Right atrium auricular region (tissue), 2 donors: ENCODE data around the gene ZFYVE26. TPM values are rescaled to one million over a fixed set of nuclear protein-coding genes. Genes with fewer than 3 reads are reported as not detected.
"Not testable (repeated sequence)": the region's sequence is repeated elsewhere in the genome, so short reads cannot be mapped to it uniquely, and the experiment has no call there.

ENCODE experiments used
- DNase-seq: peaks from one replicate; pipeline ENCODE4 v3.0.0-alpha.2; 2019; ENCODE audit warnings: low spot score
- H3K27ac ChIP-seq, 2 donors: fragments of 200-600 bp; sonication (generic); 1 replicate in 1 of 2; 2 replicates in 1 of 2; pipeline ENCODE4 v1.5.1; 2016 to 2019
- H3K27me3 ChIP-seq, 2 donors: fragments of 200-600 bp; sonication (generic); one replicate each; pipeline versions ENCODE4 v1.5.1 to v1.6.0; 2017 to 2019
- H3K36me3 ChIP-seq: fragments of 200-600 bp; sonication (generic); one replicate; pipeline ENCODE4 v1.5.1; 2016
- H3K4me1 ChIP-seq, 2 donors: fragments of 200-600 bp; sonication (generic); one replicate each; pipeline versions ENCODE4 v1.5.1 to v1.6.0; 2017 to 2019
- H3K4me3 ChIP-seq, 2 donors: fragments of 200-600 bp; sonication (generic); 1 replicate in 1 of 2; 2 replicates in 1 of 2; pipeline ENCODE4 v1.5.1; 2017 to 2019; ENCODE audit warnings: mild to moderate bottlenecking in 1 of 2, moderate library complexity in 1 of 2
- H3K9me3 ChIP-seq, 2 donors: fragments of 200-600 bp; sonication (generic); one replicate each; pipeline ENCODE4 v1.5.1; 2019
- total RNA-seq, 2 donors: library from RNA; depleted of rRNA; stranded (reverse); fragments of >200 nt; gene quantifications; one replicate each; pipeline ENCODE4 v1.1.0, GENCODE V29; 2016
- TF ChIP-seq, protein P1 (sequence below), 2 donors: fragments of 200-600 bp; sonication (generic); IDR thresholded peaks; one replicate each; pipeline ENCODE4 v1.5.1; 2019; ENCODE audit warnings: antibody characterized with exemption in 2 of 2

The ZFYVE26 gene
- total RNA-seq, 2 donors from 2014 or later: 10.5 to 11.8 TPM

DNA sequence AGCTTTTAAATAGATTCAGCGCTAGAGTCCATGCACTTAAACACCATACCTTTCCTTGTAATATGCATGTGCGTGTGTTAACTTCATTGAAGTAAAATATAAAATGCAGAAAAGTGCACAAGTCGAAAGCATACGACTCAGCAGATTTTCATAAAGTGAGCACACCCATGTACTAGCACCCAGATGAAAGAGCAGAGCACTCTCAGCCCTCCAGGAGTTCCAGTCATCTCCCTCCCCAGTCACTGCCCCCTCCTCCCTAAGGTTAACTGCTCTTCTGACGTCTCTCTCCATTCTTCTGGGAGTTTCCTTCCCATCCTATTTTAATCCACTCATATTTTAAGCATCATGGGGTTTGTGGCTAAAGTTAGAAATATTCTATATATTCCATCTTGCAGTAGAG lies 94.5 kb downstream of the ZFYVE26 start:
- H3K27ac ChIP-seq: no peak overlapping the region
- H3K27me3 ChIP-seq: no peaks in the 10 kb centered on the region
- TF ChIP-seq, protein P1, sequence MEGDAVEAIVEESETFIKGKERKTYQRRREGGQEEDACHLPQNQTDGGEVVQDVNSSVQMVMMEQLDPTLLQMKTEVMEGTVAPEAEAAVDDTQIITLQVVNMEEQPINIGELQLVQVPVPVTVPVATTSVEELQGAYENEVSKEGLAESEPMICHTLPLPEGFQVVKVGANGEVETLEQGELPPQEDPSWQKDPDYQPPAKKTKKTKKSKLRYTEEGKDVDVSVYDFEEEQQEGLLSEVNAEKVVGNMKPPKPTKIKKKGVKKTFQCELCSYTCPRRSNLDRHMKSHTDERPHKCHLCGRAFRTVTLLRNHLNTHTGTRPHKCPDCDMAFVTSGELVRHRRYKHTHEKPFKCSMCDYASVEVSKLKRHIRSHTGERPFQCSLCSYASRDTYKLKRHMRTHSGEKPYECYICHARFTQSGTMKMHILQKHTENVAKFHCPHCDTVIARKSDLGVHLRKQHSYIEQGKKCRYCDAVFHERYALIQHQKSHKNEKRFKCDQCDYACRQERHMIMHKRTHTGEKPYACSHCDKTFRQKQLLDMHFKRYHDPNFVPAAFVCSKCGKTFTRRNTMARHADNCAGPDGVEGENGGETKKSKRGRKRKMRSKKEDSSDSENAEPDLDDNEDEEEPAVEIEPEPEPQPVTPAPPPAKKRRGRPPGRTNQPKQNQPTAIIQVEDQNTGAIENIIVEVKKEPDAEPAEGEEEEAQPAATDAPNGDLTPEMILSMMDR (IDR thresholded peaks at IDR 0.05): no peak
- peaks cover 0 to 10% of the 10 kb centered on the region in 2 donors for H3K4me1 ChIP-seq
- no peak overlapping the region for H3K4me3 ChIP-seq
- no peaks in the 10 kb centered on the region for H3K9me3 ChIP-seq
- no peaks in the 10 kb centered on the region for H3K36me3 ChIP-seq
- DNase-seq: no peak

DNA sequence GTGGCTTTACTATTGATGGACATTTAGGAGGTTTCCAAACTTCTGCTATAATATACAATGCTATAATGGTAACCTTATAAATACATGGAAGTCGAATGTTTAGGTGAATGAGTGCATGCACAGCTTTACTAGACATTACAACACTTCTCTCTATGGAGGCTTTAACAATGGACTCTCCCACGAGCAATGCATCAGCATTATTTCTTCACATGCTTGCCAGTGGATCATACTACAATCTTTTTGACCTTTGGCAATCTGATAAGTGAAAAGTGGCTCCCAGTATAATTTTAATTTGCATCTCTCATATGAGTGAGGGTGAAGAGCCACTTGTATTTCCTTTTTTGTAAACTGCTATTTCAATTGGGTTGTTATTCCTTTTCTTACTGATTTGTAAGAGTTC lies 96.5 kb downstream of the ZFYVE26 start:
- H3K27me3 ChIP-seq: no peaks in the 10 kb centered on the region
- no peak overlapping the region for H3K4me3 ChIP-seq
- H3K27ac ChIP-seq: no peak overlapping the region
- H3K9me3 ChIP-seq: no peaks in the 10 kb centered on the region
- peaks cover 0 to 10% of the 10 kb centered on the region in 2 donors for H3K4me1 ChIP-seq
- TF ChIP-seq, protein P1 (IDR thresholded peaks at IDR 0.05): no peak
- no peak for DNase-seq
- H3K36me3 ChIP-seq: no peaks in the 10 kb centered on the region

DNA sequence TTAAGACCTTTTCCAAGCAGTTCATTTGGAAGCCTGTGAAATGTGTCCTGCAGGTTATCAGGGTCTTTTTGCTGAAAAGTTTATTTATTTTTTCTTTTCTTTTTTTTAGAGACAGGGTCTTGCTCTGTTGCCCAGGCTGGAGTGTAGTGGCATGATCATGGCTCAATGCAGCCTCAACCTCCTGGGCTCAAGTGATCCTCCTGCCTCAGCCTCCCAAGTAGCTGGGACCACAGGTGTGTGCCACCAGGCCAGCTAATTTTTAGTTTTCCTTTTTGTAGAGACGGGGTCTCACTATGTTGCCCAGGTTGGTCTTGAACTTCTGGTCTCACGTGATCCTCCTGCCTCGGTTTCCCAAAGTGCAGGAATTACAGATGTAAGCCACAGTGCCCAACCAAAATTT lies 97.0 kb downstream of the ZFYVE26 start:
- not testable (repeated sequence) for H3K27me3 ChIP-seq, H3K4me3 ChIP-seq, H3K36me3 ChIP-seq, H3K9me3 ChIP-seq, H3K27ac ChIP-seq, DNase-seq, H3K4me1 ChIP-seq

DNA sequence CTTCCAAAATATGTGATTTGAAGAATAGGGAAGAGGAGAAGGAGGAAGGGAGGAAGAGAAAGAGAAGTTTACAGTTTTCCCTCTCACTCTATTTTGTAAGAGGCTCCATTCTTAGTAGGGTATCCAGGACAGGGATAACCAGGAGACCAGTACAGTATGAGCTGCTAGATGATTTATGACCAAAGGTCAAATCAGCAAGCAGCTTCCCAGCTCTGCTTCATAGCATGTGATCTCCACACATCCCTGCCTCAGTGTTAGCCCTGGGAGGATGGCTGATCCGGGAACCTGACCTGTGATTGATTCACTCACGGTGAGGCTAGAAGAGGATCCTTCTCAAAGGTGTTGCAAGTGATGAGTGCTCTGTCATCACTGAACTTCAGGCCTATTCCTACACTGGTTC lies 98.1 kb downstream of the ZFYVE26 start:
- Histone ChIP-seq H3K4me1 (peaks cover 0 to 10% of the 10 kb centered on the region in 2 donors), H3K9me3 (no peaks in the 10 kb centered on the region), H3K36me3 (no peaks in the 10 kb centered on the region), H3K4me3 (no peak overlapping the region), H3K27ac (no peak overlapping the region), H3K27me3 (no peaks in the 10 kb centered on the region)
- no peak for DNase-seq
- TF ChIP-seq, protein P1 (IDR thresholded peaks at IDR 0.05): no peak

DNA sequence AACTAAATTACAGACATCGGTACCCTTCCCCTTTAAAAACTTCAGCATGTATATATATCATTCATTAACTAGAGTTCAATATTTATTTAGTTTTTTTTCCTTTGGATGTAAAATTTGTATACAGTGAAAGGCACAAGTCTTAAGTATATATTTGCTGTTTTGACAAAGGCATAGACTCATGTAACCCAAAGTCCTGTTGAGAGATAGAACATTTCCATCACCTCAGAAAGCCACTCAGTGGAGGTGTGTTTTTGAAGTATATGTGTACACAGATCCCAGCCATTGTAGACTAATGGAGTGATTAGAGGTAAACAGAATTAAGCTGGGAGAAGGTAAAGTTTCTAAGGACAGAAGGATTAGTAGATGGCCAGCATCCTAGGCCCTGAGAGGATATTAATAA lies 99.3 kb downstream of the ZFYVE26 start:
- no peaks in the 10 kb centered on the region for H3K36me3 ChIP-seq
- DNase-seq: no peak
- no peaks in the 10 kb centered on the region for H3K9me3 ChIP-seq
- no peak overlapping the region for H3K27ac ChIP-seq
- H3K4me3 ChIP-seq: no peak overlapping the region
- TF ChIP-seq, protein P1 (IDR thresholded peaks at IDR 0.05): no peak
- H3K27me3 ChIP-seq: no peaks in the 10 kb centered on the region
- H3K4me1 ChIP-seq: peaks cover 0 to 1% of the 10 kb centered on the region in 2 donors

DNA sequence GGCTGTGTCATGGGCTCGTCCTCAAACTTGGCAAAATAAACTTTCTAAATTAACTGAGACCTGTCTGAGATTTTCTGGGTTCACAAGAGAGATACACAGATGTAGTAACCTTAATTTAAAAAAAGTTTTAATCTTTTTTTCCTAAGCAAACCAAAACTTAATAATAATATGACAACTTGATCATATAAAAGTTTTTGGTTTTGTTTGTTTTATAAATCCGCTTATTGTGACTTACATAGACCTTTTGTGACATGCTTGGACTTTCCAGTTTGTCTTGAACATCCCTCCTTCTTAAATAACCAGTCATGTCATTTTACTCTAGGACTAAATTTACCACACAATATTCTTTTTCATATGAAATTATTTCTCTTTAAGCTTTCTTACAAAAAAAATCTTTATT lies 106.2 kb downstream of the ZFYVE26 start:
- H3K36me3 ChIP-seq: no peaks in the 10 kb centered on the region
- TF ChIP-seq, protein P1 (IDR thresholded peaks at IDR 0.05): no peak
- no peak for DNase-seq
- H3K4me1 ChIP-seq: no peaks in the 10 kb centered on the region
- H3K27me3 ChIP-seq: no peaks in the 10 kb centered on the region
- H3K9me3 ChIP-seq: peaks cover 0 to 9% of the 10 kb centered on the region in 2 donors
- no peak overlapping the region for H3K27ac ChIP-seq
- no peak overlapping the region for H3K4me3 ChIP-seq

DNA sequence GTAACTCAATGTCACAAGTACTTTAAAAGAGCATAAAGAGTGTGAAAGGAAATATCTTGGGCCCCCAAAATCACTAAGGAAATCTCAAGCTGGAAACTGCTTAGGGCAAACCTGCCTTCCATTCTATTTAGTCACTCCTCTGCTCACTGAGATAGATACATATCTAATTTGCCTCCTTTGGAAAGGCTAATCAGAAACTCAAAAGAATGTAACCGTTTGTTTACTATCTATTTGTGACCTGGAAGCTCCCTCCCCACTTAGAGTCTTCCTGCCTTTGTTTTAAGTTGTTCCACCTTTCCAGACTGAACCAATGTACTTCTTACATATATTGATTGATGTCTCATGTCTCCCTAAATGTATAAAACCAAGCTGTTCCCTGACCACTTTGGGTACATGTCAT lies 106.6 kb downstream of the ZFYVE26 start:
- not testable (repeated sequence) for H3K4me1 ChIP-seq, H3K27me3 ChIP-seq

DNA sequence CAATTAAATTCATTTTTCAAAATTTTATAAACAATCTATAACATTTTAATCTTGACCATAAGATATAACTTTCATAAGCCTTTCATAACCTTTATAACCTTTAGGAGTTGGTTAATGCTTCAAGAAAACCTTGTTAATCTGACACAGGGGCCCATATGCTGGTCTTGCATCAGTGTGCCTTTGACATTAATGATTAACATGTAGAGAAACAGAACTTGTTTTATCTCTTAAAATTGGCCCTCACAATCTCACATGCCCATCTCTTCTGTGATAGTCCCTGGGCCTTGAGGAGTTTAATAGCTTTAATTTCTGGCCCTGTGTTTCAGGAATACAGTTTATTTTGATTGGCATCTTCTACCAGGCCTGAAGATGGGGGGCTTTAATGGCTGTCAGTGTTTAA lies 107.0 kb downstream of the ZFYVE26 start:
- not testable (repeated sequence) for H3K4me1 ChIP-seq, H3K36me3 ChIP-seq, H3K9me3 ChIP-seq, H3K27me3 ChIP-seq, H3K27ac ChIP-seq, H3K4me3 ChIP-seq, DNase-seq

More for the DNA sequence above, 106.6 kb downstream of the ZFYVE26 start:
- not testable (repeated sequence) for H3K36me3 ChIP-seq, H3K4me3 ChIP-seq, DNase-seq, H3K9me3 ChIP-seq, H3K27ac ChIP-seq
